ENCODE measurements around the gene HSD3B2. TPM values are rescaled to one million over a fixed set of nuclear protein-coding genes. Genes with fewer than 3 reads are reported as not detected.
A peak's percentile ranks its signal among the peaks of the same experiment; 100 is the strongest.

HSD3B2 gene
- total and polyA plus RNA-seq, 2 experiments from 2014 or later, result 3.4 to 4.6 TPM

- no peaks in the 10 kb centered on the region for H4K20me1 ChIP-seq (ENCODE audit: insufficient read depth, poor library complexity, severe bottlenecking)
- no peaks in the 10 kb centered on the region for H3K79me2 ChIP-seq
- no peaks in the 10 kb centered on the region for H3K9me2 ChIP-seq (replicated peaks; ENCODE audit: insufficient read depth)
- H3K27ac ChIP-seq, result no peak overlapping the region
- no peaks in the 10 kb centered on the region for H3K4me1 ChIP-seq (ENCODE audit: insufficient read depth)
- TF ChIP-seq, protein P1, sequence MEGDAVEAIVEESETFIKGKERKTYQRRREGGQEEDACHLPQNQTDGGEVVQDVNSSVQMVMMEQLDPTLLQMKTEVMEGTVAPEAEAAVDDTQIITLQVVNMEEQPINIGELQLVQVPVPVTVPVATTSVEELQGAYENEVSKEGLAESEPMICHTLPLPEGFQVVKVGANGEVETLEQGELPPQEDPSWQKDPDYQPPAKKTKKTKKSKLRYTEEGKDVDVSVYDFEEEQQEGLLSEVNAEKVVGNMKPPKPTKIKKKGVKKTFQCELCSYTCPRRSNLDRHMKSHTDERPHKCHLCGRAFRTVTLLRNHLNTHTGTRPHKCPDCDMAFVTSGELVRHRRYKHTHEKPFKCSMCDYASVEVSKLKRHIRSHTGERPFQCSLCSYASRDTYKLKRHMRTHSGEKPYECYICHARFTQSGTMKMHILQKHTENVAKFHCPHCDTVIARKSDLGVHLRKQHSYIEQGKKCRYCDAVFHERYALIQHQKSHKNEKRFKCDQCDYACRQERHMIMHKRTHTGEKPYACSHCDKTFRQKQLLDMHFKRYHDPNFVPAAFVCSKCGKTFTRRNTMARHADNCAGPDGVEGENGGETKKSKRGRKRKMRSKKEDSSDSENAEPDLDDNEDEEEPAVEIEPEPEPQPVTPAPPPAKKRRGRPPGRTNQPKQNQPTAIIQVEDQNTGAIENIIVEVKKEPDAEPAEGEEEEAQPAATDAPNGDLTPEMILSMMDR (IDR thresholded peaks at IDR 0.05; ENCODE audit: poor library complexity), result no peak
- no peak for TF ChIP-seq EZH2phosphoT487 (IDR thresholded peaks at IDR 0.05; ENCODE audit: low read depth, severe bottlenecking, unreplicated experiment)
- no peak for TF ChIP-seq EZH2 (IDR thresholded peaks at IDR 0.05; ENCODE audit: borderline replicate concordance)
- WGBS (ENCODE audit: low lambda C conversion rate, missing lambda C conversion rate), result 84% methylated on average over 1 of the region's 1 CpG
- no peaks in the 10 kb centered on the region for H3K36me3 ChIP-seq (replicated peaks; ENCODE audit: insufficient read depth, low read depth)
- no peaks in the 10 kb centered on the region for H3K27me3 ChIP-seq
- DNase-seq (ENCODE audit: low spot score), result no peak
- H3K4me3 ChIP-seq, result no peak overlapping the region
- H3K4me2 ChIP-seq, result no peak overlapping the region
- no peak overlapping the region for H2AFZ ChIP-seq
- no peaks in the 10 kb centered on the region for H3K9me3 ChIP-seq (ENCODE audit: low read depth)
These were observed 29.3 kb upstream of the HSD3B2 start for GRCh38 chr1:119385650-119386049.

GRCh38 chr1:119387858-119388257 is 27.1 kb upstream of the HSD3B2 start:
- 32% methylated on average over 3 of the region's 3 CpGs for WGBS (ENCODE audit: low lambda C conversion rate, missing lambda C conversion rate)
- H3K9me3 ChIP-seq (ENCODE audit: low read depth), result no peaks in the 10 kb centered on the region
- no peaks in the 10 kb centered on the region for H3K4me1 ChIP-seq (ENCODE audit: insufficient read depth)
- no peak overlapping the region for H3K4me3 ChIP-seq
- H2AFZ ChIP-seq, result no peak overlapping the region
- TF ChIP-seq, protein P1 (IDR thresholded peaks at IDR 0.05; ENCODE audit: poor library complexity), result no peak
- TF ChIP-seq EZH2 (IDR thresholded peaks at IDR 0.05; ENCODE audit: borderline replicate concordance) (no peak), EZH2phosphoT487 (IDR thresholded peaks at IDR 0.05; ENCODE audit: low read depth, severe bottlenecking, unreplicated experiment) (no peak)
- H3K36me3 ChIP-seq (replicated peaks; ENCODE audit: insufficient read depth, low read depth), result no peaks in the 10 kb centered on the region
- H3K79me2 ChIP-seq, result no peaks in the 10 kb centered on the region
- no peaks in the 10 kb centered on the region for H3K9me2 ChIP-seq (replicated peaks; ENCODE audit: insufficient read depth)
- H4K20me1 ChIP-seq (ENCODE audit: insufficient read depth, poor library complexity, severe bottlenecking), result no peaks in the 10 kb centered on the region
- H3K27ac ChIP-seq, result no peak overlapping the region
- no peak overlapping the region for H3K4me2 ChIP-seq
- DNase-seq (ENCODE audit: low spot score), result no peak
- no peaks in the 10 kb centered on the region for H3K27me3 ChIP-seq

GRCh38 chr1:119388450-119388849 is 26.5 kb upstream of the HSD3B2 start:
- Histone ChIP-seq H3K79me2 (no peaks in the 10 kb centered on the region), H3K4me3 (no peak overlapping the region), H3K36me3 (replicated peaks; ENCODE audit: insufficient read depth, low read depth) (no peaks in the 10 kb centered on the region), H2AFZ (no peak overlapping the region), H3K27me3 (no peaks in the 10 kb centered on the region), H3K4me1 (ENCODE audit: insufficient read depth) (no peaks in the 10 kb centered on the region), H4K20me1 (ENCODE audit: insufficient read depth, poor library complexity, severe bottlenecking) (no peaks in the 10 kb centered on the region), H3K4me2 (no peak overlapping the region), H3K27ac (no peak overlapping the region), H3K9me2 (replicated peaks; ENCODE audit: insufficient read depth) (no peaks in the 10 kb centered on the region), H3K9me3 (ENCODE audit: low read depth) (no peaks in the 10 kb centered on the region)
- TF ChIP-seq, protein P1 (IDR thresholded peaks at IDR 0.05; ENCODE audit: poor library complexity), result no peak
- no peak for TF ChIP-seq EZH2 (IDR thresholded peaks at IDR 0.05; ENCODE audit: borderline replicate concordance)
- TF ChIP-seq EZH2phosphoT487 (IDR thresholded peaks at IDR 0.05; ENCODE audit: low read depth, severe bottlenecking, unreplicated experiment), result no peak
- DNase-seq (ENCODE audit: low spot score), result no peak
- 35% methylated on average over 1 of the region's 1 CpG for WGBS (ENCODE audit: low lambda C conversion rate, missing lambda C conversion rate)

- no peak overlapping the region for H2AFZ ChIP-seq
- H3K36me3 ChIP-seq (replicated peaks; ENCODE audit: insufficient read depth, low read depth), result no peaks in the 10 kb centered on the region
- H3K9me3 ChIP-seq (ENCODE audit: low read depth), result no peaks in the 10 kb centered on the region
- no peak overlapping the region for H3K4me3 ChIP-seq
- TF ChIP-seq EZH2phosphoT487 (IDR thresholded peaks at IDR 0.05; ENCODE audit: low read depth, severe bottlenecking, unreplicated experiment) (no peak), EZH2 (IDR thresholded peaks at IDR 0.05; ENCODE audit: borderline replicate concordance) (no peak)
- TF ChIP-seq, protein P1 (IDR thresholded peaks at IDR 0.05; ENCODE audit: poor library complexity), result no peak
- H3K4me1 ChIP-seq (ENCODE audit: insufficient read depth), result no peaks in the 10 kb centered on the region
- H3K4me2 ChIP-seq, result no peak overlapping the region
- H4K20me1 ChIP-seq (ENCODE audit: insufficient read depth, poor library complexity, severe bottlenecking), result no peaks in the 10 kb centered on the region
- H3K27me3 ChIP-seq, result no peaks in the 10 kb centered on the region
- peak overlapping the region; percentile 33 for H3K27ac ChIP-seq
- no peak for DNase-seq (ENCODE audit: low spot score)
- H3K9me2 ChIP-seq (replicated peaks; ENCODE audit: insufficient read depth), result no peaks in the 10 kb centered on the region
- no peaks in the 10 kb centered on the region for H3K79me2 ChIP-seq
These were observed 24.4 kb upstream of the HSD3B2 start for GRCh38 chr1:119390526-119390925.

Data from hepatocyte (in vitro differentiated cells).